Measurements from ENCODE around the gene BLCAP.

Gene BLCAP

GRCh38 chr20:37538003-37538402, 10.3 kb upstream of the BLCAP start:
- Histone ChIP-seq H3K9me3 (ENCODE audit: control insufficient read depth, insufficient read depth, low read depth, low read length) (no peaks in the 10 kb centered on the region), H3K36me3 (ENCODE audit: control insufficient read depth in 2 of 2, insufficient read depth in 1 of 2, low read length in 2 of 2) (no peaks in the 10 kb centered on the region), H3K4me1 (ENCODE audit: control insufficient read depth, insufficient read depth, low read length) (no peaks in the 10 kb centered on the region), H3K4me3 (ENCODE audit: low read depth, low read length) (no peak overlapping the region), H3K27ac (ENCODE audit: extremely low read depth, low read depth, low read length) (no peak overlapping the region)
- ChIA-PET POLR2A (interaction anchor here (1.3 to 1.5 kb wide), 2 partner anchors 11 to 249 kb away, joined by 3 to 4 read pairs; partner anchors contain the start of genes BLCAP and MANBAL), CTCF (interaction anchor here (0.6 to 2.0 kb wide), 5 partner anchors 153 to 342 kb away, joined by 3 to 8 read pairs (median 4); no protein-coding TSS in a partner anchor)
- TF ChIP-seq GLI2 (tag by site-specific recombination; IDR thresholded peaks at IDR 0.05; ENCODE audit: borderline replicate concordance, low read depth) (no peak), ZEB2 (tag by site-specific recombination; IDR thresholded peaks at IDR 0.05) (no peak), ZNF560 (tag by site-specific recombination; IDR thresholded peaks at IDR 0.05; ENCODE audit: borderline replicate concordance) (no peak), ZNF510 (tag by site-specific recombination; IDR thresholded peaks at IDR 0.05; ENCODE audit: insufficient replicate concordance) (no peak)

GRCh38 chr20:37537505-37537904, 9.8 kb upstream of the BLCAP start:
- Histone ChIP-seq H3K27ac (ENCODE audit: extremely low read depth, low read depth, low read length) (no peak overlapping the region), H3K4me1 (ENCODE audit: control insufficient read depth, insufficient read depth, low read length) (no peaks in the 10 kb centered on the region), H3K9me3 (ENCODE audit: control insufficient read depth, insufficient read depth, low read depth, low read length) (no peaks in the 10 kb centered on the region), H3K36me3 (ENCODE audit: control insufficient read depth in 2 of 2, insufficient read depth in 1 of 2, low read length in 2 of 2) (no peaks in the 10 kb centered on the region), H3K4me3 (ENCODE audit: low read depth, low read length) (no peak overlapping the region)
- ChIA-PET POLR2A (interaction anchor here (1.3 kb wide), 1 partner anchor 11 kb away, joined by 4 read pairs; the partner anchor contains the start of gene BLCAP), CTCF (interaction anchor here (1.8 to 2.0 kb wide), 2 partner anchors 152 to 268 kb away, joined by 6 to 8 read pairs; no protein-coding TSS in a partner anchor)
- TF ChIP-seq ATF2 (tag by site-specific recombination; IDR thresholded peaks at IDR 0.05; ENCODE audit: low read depth) (no peak), ZNF623 (tag by site-specific recombination; IDR thresholded peaks at IDR 0.05) (peak; percentile 72)

- ChIA-PET POLR2A (interaction anchor here (0.8 kb wide), 1 partner anchor 738 kb away, joined by 5 read pairs; no protein-coding TSS in a partner anchor), CTCF (interaction anchor here (0.6 to 8.6 kb wide), 11 partner anchors 18 to 702 kb away, joined by 3 to 125 read pairs (median 4); no protein-coding TSS in a partner anchor)
- H3K36me3 ChIP-seq (ENCODE audit: control insufficient read depth in 2 of 2, insufficient read depth in 1 of 2, low read length in 2 of 2) = no peaks in the 10 kb centered on the region
- no peaks in the 10 kb centered on the region for H3K9me3 ChIP-seq (ENCODE audit: control insufficient read depth, insufficient read depth, low read depth, low read length)
- H3K4me1 ChIP-seq (ENCODE audit: control insufficient read depth, insufficient read depth, low read length) = no peaks in the 10 kb centered on the region
- H3K27ac ChIP-seq (ENCODE audit: extremely low read depth, low read depth, low read length) = no peak overlapping the region
- no peak overlapping the region for H3K4me3 ChIP-seq (ENCODE audit: low read depth, low read length)
- TF ChIP-seq ZNF449 (tag by site-specific recombination; IDR thresholded peaks at IDR 0.05) (no peak), ZNF677 (tag by site-specific recombination; IDR thresholded peaks at IDR 0.05) (no peak), EGR2 (tag by site-specific recombination; IDR thresholded peaks at IDR 0.05; ENCODE audit: low read depth) (no peak), TSHZ1 (tag by site-specific recombination; IDR thresholded peaks at IDR 0.05; ENCODE audit: borderline replicate concordance) (no peak), ZNF10 (tag by site-specific recombination; IDR thresholded peaks at IDR 0.05) (no peak), ZNF626 (tag by site-specific recombination; IDR thresholded peaks at IDR 0.05) (no peak), ZBTB21 (tag by site-specific recombination; IDR thresholded peaks at IDR 0.05) (no peak), PRDM1 (tag by site-specific recombination; IDR thresholded peaks at IDR 0.05) (no peak), ZNF311 (tag by site-specific recombination; IDR thresholded peaks at IDR 0.05; ENCODE audit: borderline replicate concordance) (no peak), ZBTB7A (tag by site-specific recombination; IDR thresholded peaks at IDR 0.05; ENCODE audit: low read depth) (no peak), ZNF112 (tag by site-specific recombination; IDR thresholded peaks at IDR 0.05) (no peak), GFI1B (tag by site-specific recombination; IDR thresholded peaks at IDR 0.05) (no peak), ZNF350 (tag by site-specific recombination; IDR thresholded peaks at IDR 0.05) (no peak), ZNF148 (tag by site-specific recombination; IDR thresholded peaks at IDR 0.05; ENCODE audit: borderline replicate concordance) (no peak), IKZF3 (tag by site-specific recombination; IDR thresholded peaks at IDR 0.05) (no peak)
These were observed 7.9 kb upstream of the BLCAP start for GRCh38 chr20:37535443-37536132.

All from HEK293 (cell line).